Stimulated activated CD4-positive, alpha-beta T cell treated with anti-CD3 and anti-CD28 coated beads, Interleukin-1b, Interleukin-23, amount 100 ng/mL, for 4 hours (primary cell): Measurements from ENCODE around the gene SERPINA10.
"Not testable (repeated sequence)": the region's sequence is repeated elsewhere in the genome, so short reads cannot be mapped to it uniquely, and the experiment has no call there.

Experiments
- DNase-seq, 2 donors: peaks; one replicate each; pipeline ENCODE4 v3.0.0-alpha.2; 2020; ENCODE audit warnings: low read depth in 2 of 2

The SERPINA10 gene

DNA sequence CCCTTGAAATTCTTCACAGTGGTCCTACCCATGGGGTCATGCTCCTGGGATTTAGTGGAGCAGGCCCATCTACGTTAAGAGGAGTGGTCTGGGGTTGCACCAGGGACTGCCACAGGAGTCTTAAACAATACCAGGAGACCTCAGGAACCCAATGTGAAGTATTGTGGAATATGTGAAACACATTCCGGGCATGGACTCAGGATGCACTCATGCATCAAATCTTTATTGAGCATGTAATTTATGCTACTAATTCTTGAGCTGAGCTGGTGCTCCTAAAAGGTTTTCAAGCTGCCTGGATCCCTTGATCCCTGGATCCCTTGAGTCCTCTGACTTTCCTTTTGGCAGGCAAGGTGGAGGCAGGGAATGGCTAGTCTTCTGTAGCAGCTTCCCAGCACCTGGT is 8.8 kb downstream of the SERPINA10 start:
- no peak for DNase-seq

GRCh38 chr14:94282991-94283723 is 9.9 kb downstream of the SERPINA10 start:
- DNase-seq: no peak

DNA sequence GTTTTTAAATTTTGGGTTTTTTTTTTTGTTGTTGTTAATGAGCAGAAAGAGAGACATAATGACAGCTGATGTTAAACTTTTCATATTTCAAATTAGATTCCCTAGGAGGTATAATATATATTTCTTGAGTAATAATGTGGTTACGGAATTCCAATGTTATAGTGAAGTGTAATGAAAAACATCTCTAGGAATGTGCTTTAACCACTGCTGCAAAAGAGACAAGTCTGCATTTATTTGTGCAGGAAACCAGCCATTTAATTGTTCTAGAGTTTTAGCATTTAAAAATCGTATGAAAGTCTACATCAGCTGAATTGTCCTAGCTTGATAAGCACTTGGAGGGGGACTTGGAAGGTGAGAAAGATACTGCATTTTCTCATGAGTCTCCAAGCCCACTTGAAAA is 14.3 kb downstream of the SERPINA10 start:
- no peak for DNase-seq

DNA sequence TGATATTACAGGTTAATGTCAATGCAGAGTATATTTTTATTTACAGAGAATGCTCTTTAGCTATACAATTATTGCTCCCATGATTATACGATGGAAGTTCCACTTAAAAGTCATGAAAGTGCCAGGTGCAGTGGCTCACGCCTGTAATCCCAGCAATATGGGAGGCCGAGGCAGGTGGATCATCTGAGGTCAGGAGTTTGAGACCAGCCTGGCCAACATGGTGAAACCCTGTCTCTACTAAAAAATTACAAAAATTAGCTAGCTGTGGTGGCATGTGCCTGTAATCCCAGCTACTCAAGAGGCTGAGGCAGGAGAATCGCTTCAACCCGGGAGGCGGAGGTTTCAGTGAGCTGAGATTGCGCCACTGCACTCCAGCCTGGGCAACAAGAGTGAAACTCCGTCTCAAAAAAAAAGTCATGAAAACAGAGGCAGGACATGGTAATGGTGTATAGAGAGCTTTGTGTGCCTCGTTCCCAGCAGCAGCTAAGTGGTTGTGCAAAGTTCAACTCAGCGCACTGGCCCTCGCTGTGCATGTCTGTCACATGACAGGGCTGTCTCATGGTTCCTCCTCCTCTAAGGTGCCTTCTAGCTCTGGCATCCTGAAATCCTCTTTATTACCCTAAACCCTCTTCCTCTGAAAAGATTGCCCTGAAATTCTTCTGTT is 16.0 kb downstream of the SERPINA10 start:
- not testable (repeated sequence) for DNase-seq

DNA sequence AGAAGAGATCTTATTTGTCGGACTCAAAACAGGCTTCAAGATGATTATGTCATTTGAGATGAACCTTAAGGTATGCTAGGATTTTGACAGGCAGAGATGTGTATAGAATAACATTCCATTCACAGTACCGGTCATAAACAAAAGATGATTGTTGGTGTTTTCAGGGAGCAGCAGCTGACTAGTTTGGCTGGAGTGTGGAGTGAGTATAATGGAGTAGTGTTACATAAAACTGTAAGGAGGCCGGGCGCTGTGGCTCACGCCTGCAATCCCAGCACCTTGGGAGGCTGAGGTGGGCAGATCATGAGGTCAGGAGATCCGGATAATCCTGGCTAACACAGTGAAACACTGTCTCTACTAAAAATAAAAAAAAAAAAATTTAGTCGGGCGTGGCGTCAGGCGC is 23.9 kb downstream of the SERPINA10 start:
- no peak for DNase-seq

DNA sequence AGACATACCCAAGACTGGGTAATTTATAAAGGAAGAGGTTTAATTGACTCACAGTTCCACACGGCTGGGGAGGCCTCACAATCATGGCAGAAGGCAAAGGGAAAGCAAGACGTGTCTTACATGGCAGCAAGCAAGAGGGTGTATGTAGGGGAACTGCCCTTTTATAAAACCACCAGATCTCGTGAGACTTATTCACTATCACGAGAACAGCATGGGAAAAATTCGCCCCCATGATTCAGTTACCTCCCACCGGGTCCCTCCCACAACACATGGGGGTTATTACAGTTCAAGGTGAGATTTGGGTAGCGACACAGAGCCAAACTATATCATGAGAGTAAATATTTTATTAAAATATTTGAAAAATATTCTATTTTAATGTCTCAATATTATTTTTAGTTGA is 24.5 kb downstream of the SERPINA10 start:
- not testable (repeated sequence) for DNase-seq

GRCh38 chr14:94267352-94267751 is 25.7 kb downstream of the SERPINA10 start:
- no peak for DNase-seq

GRCh38 chr14:94264195-94264594 is 28.9 kb downstream of the SERPINA10 start:
- not testable (repeated sequence) for DNase-seq

DNA sequence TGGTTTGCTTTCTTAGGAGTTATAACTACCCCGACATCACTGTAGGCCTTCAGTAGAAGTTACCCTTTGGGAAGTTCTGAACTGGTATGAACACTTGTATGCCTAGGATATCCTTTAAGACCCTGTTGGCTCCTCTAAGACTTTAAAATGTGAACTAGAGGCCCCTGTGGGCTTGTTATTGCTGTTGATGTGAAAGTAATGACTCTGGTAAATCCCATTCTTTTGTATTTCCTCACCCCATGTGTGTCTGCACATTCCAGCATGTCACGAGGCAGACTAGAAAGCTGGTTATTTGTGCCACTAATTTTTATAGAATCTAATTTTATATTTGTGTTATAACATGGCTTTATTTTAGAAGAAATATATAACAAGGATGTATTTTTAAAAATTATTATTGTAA is 48.9 kb downstream of the SERPINA10 start:
- DNase-seq: no peak

- DNase-seq: no peak
Observed at GRCh38 chr14:94239406-94239805, 53.7 kb downstream of the SERPINA10 start.

DNA sequence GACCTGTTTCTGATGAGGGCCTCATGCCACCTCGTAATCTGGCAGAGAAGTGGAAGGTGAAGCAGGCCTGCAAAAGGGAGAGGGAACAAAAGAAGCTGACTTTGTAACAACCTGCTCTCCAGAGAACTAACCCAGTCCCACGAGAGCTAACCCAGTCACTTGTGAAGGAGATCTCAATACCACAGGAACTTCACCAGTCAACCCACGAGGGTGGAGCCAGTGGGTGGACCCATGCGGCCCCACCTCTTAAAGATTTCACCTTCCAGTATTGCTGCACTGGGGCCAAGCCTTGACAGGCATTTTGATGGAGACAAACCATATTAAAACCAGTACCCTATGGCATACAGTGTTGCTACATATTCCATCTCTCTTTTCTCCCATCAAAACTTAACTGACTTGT is 55.1 kb downstream of the SERPINA10 start:
- DNase-seq: no peak

DNA sequence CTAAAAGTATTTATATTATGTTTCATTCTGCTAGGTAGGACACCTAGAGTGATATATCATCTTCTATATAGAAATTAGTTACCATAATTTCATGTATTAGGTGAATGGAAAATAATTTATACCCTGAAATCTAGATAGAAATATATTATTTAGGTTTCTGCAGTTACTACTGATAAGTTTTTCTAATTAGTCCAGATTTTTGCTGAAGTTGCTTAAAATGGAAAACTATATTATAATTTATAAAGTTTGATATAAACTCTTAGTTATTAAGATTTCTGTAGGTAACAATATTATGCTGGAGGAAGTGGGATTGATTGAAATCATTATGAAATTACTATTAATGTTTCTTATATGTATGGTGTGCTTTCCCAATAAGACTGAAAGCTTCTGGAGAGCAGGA is 56.0 kb downstream of the SERPINA10 start:
- no peak for DNase-seq
